Sigmoid colon (tissue), 7 donors: ENCODE results near the gene RHOB. TPM values are rescaled to one million over a fixed set of nuclear protein-coding genes. Genes with fewer than 3 reads are reported as not detected.

ENCODE experiments used
- DNase-seq: peaks from one replicate; pipeline ENCODE4 v3.0.0-alpha.2; 2019
- H3K27ac ChIP-seq, 4 donors: fragments of 200-600 bp; sonication (generic); one replicate each; pipeline ENCODE4 v1.5.1; 2016 to 2019; ENCODE audit warnings: mild to moderate bottlenecking in 1 of 4
- H3K27me3 ChIP-seq, 3 donors: fragments of 200-600 bp; sonication (generic); one replicate each; pipeline ENCODE4 v1.5.1; 2019; ENCODE audit warnings: mild to moderate bottlenecking in 1 of 3
- H3K36me3 ChIP-seq, 4 donors: fragments of 200-600 bp; sonication (generic); one replicate each; pipeline ENCODE4 v1.5.1; 2016 to 2019
- H3K4me1 ChIP-seq, 4 donors: fragments of 200-600 bp; sonication (generic); one replicate each; pipeline ENCODE4 v1.5.1; 2017 to 2019
- H3K4me3 ChIP-seq, 4 donors: fragments of 200-600 bp; sonication (generic); one replicate each; pipeline ENCODE4 v1.5.1; 2017 to 2019; ENCODE audit warnings: mild to moderate bottlenecking in 2 of 4, moderate library complexity in 1 of 4
- H3K9me3 ChIP-seq, 4 donors: fragments of 200-600 bp in 3 of 4; sonication (generic) in 3 of 4; one replicate each; pipeline versions ENCODE4 v1.5.1 to v1.6.1; 2013 to 2019
- EP300 ChIP-seq, 4 donors: sonication (generic); formaldehyde crosslinking; IDR thresholded peaks; one replicate each; pipeline ENCODE4 v1.6.1; 2017; ENCODE audit warnings: antibody characterized with exemption in 4 of 4
- POLR2A ChIP-seq, 2 donors: fragments of 450-650 bp; IDR thresholded peaks; one replicate each; pipeline ENCODE4 v1.6.1; 2016; ENCODE audit warnings: antibody characterized with exemption in 2 of 2, mild to moderate bottlenecking in 2 of 2, moderate library complexity in 2 of 2
- POLR2AphosphoS5 ChIP-seq, 4 donors: sonication (generic); formaldehyde crosslinking; IDR thresholded peaks; one replicate each; pipeline ENCODE4 v1.6.1; 2017; ENCODE audit warnings: antibody characterized with exemption in 4 of 4
- WGBS, 2 donors: extraction: QIAGEN DNeasy Blood & Tissue Kit; methylation state at CpG; one replicate each; pipeline ENCODE4 v1.1.7; 2013; 5-methylcytosine and 5-hydroxymethylcytosine counted together
- intact Hi-C: fragments of 100-400 bp; cut with DNase I; formaldehyde crosslinking; loops from one replicate; pipeline ENCODE4 v1.15.1; 2023
- polyA plus RNA-seq, 3 donors: library from polyadenylated mRNA; stranded (reverse); fragments of 200-250 nt; gene quantifications; one replicate each; pipeline ENCODE4 v1.2.3, GENCODE V29; 2013
- total RNA-seq, 4 donors: library from RNA; depleted of rRNA; stranded (reverse); fragments of >200 nt; gene quantifications; one replicate each; pipeline ENCODE4 v1.1.0, GENCODE V29; 2016
- TF ChIP-seq, protein P1 (sequence below), 4 experiments: fragments of 450-650 bp in 3 of 4; fragments of 200-600 bp in 1 of 4; IDR thresholded peaks; one replicate each; pipeline ENCODE4 v1.5.1; 2016 to 2019; ENCODE audit warnings: antibody characterized with exemption in 4 of 4, mild to moderate bottlenecking in 3 of 4, moderate library complexity in 2 of 4
- donor health status: healthy with polysubstance abuse.
- donor health status: Bipolar disorder and iron deficiency.
- donor health status: healthy.

The RHOB gene
- total and polyA plus RNA-seq, 7 donors, result 60.6 to 1,323 (median 753) TPM

DNA sequence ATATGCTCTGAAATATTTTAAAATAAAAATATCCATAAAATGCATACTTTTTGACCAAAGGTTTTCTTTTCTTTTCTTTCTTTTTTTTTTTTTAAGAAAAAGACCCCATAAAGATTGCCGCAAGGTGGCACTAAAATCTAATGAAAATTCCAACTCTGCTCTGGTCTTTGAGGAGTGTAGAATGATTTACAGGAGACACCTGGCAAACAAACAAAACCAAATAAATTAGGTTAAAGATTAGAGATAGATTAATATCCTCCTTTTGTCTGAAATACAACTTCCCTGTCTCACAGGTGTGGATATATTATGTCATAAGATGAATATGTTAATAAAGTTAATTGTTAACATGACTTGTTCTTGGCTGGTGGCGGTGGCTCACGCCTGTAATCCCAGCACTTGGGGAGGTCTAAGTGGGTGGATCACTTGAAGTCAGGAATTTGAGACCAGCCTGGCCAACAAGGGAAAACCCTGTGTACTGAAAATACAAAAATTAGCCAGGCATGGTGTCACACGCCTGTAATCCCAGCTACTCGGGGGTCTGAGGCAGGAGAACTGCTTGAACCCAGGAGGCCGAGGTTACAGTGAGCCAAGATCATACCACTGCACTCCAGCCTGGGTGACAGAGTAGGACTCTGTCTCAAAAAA is 3.5 kb upstream of the RHOB start:
- 12 to 49% methylated on average over 6 of the region's 6 CpGs for WGBS, 2 donors
- Histone ChIP-seq H3K9me3 (no peaks in the 10 kb centered on the region), H3K4me1 (peaks cover 0 to 33% (median 26%) of the 10 kb centered on the region in 4 donors), H3K4me3 (no peak overlapping the region), H3K36me3 (peaks cover 10 to 14% (median 12%) of the 10 kb centered on the region in 4 donors), H3K27me3 (no peaks in the 10 kb centered on the region), H3K27ac (peak overlapping the region; percentile 93 to 98 (median 98))
- intact Hi-C loops, result no loop called here
- TF ChIP-seq POLR2AphosphoS5 (IDR thresholded peaks at IDR 0.05) (peak in 3 of 4 donors; percentile 45 to 59 (median 59)), EP300 (IDR thresholded peaks at IDR 0.05) (no peak), POLR2A (IDR thresholded peaks at IDR 0.05) (no peak)
- TF ChIP-seq, protein P1, sequence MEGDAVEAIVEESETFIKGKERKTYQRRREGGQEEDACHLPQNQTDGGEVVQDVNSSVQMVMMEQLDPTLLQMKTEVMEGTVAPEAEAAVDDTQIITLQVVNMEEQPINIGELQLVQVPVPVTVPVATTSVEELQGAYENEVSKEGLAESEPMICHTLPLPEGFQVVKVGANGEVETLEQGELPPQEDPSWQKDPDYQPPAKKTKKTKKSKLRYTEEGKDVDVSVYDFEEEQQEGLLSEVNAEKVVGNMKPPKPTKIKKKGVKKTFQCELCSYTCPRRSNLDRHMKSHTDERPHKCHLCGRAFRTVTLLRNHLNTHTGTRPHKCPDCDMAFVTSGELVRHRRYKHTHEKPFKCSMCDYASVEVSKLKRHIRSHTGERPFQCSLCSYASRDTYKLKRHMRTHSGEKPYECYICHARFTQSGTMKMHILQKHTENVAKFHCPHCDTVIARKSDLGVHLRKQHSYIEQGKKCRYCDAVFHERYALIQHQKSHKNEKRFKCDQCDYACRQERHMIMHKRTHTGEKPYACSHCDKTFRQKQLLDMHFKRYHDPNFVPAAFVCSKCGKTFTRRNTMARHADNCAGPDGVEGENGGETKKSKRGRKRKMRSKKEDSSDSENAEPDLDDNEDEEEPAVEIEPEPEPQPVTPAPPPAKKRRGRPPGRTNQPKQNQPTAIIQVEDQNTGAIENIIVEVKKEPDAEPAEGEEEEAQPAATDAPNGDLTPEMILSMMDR (IDR thresholded peaks at IDR 0.05), result peak in 2 of 4 experiments; percentile 41 to 42
- peak; percentile 79 for DNase-seq

DNA sequence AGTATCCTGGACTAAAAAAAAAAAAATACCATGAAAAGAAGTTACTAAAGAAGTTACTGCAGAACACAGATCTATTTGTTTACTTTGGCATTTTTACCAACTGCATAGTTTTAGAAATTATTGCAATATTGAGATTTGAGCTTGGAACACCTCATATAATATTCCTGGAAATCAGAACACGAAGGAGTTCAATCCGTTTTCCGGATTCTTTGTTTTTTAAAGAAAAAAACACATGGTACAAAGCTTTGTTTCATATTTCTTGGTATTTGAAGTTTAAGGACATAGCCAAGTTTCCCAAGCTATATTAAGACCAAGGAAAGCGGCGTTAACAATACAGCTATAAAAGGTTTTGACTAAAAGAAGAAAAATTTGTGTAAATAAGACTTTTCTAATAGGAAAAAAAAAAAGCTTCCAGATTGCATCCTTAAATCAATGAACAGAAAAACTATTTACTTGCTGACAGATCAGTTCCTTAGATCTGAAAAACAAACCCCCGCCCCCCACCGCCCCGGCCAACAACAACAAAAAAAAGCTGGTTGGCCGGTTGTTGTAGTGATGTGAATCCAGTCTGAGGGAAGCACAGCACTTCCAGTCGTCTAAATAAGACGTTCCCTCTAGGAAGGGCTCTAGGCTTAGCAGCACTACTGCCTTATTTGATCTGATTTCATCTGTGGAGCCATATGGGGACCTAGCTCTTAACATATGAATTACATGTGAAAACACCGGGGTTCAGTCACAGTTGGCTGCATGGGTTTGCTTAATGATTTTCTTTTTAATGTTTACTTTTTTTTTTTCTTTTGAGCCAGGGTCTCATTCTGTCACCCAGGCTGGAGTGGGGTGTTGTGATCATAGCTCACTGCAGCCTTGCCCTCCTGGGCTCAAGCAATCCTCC is 2.5 kb upstream of the RHOB start:
- DNase-seq, result peak; percentile 75
- TF ChIP-seq POLR2A (IDR thresholded peaks at IDR 0.05), result peak; percentile 20 to 32
- TF ChIP-seq, protein P1 (IDR thresholded peaks at IDR 0.05), result no peak
- no peak for TF ChIP-seq EP300 (IDR thresholded peaks at IDR 0.05)
- TF ChIP-seq POLR2AphosphoS5 (IDR thresholded peaks at IDR 0.05), result peak; percentile 79 to 88 (median 88)
- no peaks in the 10 kb centered on the region for H3K27me3 ChIP-seq
- H3K4me1 ChIP-seq, result peaks cover 0 to 25% (median 23%) of the 10 kb centered on the region in 4 donors
- intact Hi-C loops, result loop anchor here (1.0 kb wide), 1 partner anchor 192 kb away; no protein-coding TSS in a partner anchor
- H3K27ac ChIP-seq, result peak overlapping the region; percentile 93 to 98 (median 98)
- no peaks in the 10 kb centered on the region for H3K9me3 ChIP-seq
- H3K4me3 ChIP-seq, result peak overlapping the region; percentile 21 to 100 (median 78)
- 47 to 48% methylated on average over 12 of the region's 12 CpGs for WGBS, 2 donors
- H3K36me3 ChIP-seq, result peaks cover 16 to 23% (median 20%) of the 10 kb centered on the region in 4 donors

DNA sequence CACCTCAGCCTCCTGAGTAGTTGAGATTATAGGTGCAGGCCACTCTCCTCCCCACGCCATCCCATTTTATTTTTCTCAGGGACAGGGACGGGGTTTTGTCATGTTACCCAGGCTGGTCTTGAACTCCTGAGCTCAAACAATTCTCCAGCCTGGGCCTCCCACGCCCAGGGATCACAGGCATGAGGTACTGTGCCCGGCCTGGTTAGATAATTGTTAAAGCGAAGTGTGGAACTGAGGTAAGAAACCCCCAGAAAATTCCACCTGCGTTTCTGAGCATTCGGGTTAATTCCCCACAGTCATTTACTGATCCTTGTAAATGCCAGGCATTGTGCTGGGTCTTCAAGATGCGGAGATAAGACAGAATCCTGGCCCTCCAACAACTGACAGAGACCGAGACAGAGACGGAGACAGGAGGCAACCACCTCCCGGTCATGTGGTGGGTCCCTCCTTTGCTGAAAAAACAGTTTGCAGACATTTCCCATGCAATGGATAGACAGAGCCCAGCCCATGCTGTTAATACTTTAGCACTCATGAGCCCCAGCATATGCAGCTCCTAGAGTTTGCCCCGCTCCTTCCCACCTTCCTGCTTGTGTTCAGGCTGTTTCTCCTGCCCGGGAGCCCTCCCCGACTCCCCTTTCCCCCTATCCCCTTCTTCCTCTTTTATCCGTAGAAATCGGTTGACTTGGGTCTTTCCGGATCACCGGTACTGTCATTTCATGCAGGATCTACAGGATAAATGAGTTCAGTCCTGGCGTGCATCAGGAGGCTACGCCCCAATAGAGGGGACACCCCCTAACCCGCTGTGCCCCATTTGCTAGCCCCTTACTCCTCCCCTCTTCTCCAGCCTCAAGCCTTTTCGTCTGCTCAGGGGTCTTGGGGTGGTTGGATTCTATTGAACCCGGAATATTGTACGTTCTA is 1.6 kb upstream of the RHOB start:
- Histone ChIP-seq H3K27me3 (no peaks in the 10 kb centered on the region), H3K4me1 (peaks cover 0 to 25% (median 24%) of the 10 kb centered on the region in 4 donors), H3K4me3 (peak overlapping the region; percentile 21 to 100 (median 78)), H3K27ac (peak overlapping the region; percentile 93 to 98 (median 98)), H3K36me3 (peaks cover 16 to 27% (median 20%) of the 10 kb centered on the region in 4 donors), H3K9me3 (no peaks in the 10 kb centered on the region)
- TF ChIP-seq EP300 (IDR thresholded peaks at IDR 0.05) (no peak), POLR2AphosphoS5 (IDR thresholded peaks at IDR 0.05) (peak in 3 of 4 donors; percentile 20 to 28 (median 26)), POLR2A (IDR thresholded peaks at IDR 0.05) (no peak)
- TF ChIP-seq, protein P1 (IDR thresholded peaks at IDR 0.05), result no peak
- WGBS, 2 donors, result 70 to 82% methylated on average over 24 of the region's 24 CpGs
- DNase-seq, result peak; percentile 77
- intact Hi-C loops, result loop anchor here (1.0 kb wide), 1 partner anchor 191 kb away; no protein-coding TSS in a partner anchor
